Gastrocnemius medialis (tissue), 4 donors: ENCODE data around the gene MARCHF3.

Experiments used
- POLR2A ChIP-seq, 2 donors: fragments of 450-650 bp; IDR thresholded peaks; one replicate each; pipeline ENCODE4 v1.6.1; 2017; ENCODE audit warnings: antibody characterized with exemption in 2 of 2, mild to moderate bottlenecking in 2 of 2, moderate library complexity in 2 of 2
- TF ChIP-seq, protein P1 (sequence below), 5 experiments: fragments of 450-650 bp in 3 of 5; fragments of 200-600 bp in 2 of 5; sonication (generic) in 2 of 5; IDR thresholded peaks in 4 of 5; conservative IDR thresholded peaks in 1 of 5; 1 replicate in 4 of 5; 2 replicates in 1 of 5; pipeline ENCODE4 v1.5.1; 2016 to 2019; ENCODE audit warnings: antibody characterized with exemption in 5 of 5, mild to moderate bottlenecking in 3 of 5, moderate library complexity in 3 of 5

DNA sequence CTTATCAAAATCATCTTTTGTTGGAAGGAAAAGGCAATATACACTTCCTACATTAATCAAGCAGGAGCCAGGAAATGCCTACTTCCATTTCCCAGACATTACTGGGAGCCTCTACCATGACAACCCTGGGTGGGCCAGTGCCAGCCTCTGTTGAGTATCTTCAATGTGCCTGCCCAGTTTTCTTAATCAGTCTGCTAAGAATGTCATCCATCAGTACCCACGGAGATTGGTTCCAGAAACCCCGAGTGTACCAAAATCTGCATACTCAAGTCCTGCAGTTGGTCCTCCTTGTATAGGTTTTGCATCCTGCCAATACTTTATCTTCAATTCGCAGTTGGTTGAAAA is 82.4 kb downstream of the MARCHF3 start:
- TF ChIP-seq, protein P1, sequence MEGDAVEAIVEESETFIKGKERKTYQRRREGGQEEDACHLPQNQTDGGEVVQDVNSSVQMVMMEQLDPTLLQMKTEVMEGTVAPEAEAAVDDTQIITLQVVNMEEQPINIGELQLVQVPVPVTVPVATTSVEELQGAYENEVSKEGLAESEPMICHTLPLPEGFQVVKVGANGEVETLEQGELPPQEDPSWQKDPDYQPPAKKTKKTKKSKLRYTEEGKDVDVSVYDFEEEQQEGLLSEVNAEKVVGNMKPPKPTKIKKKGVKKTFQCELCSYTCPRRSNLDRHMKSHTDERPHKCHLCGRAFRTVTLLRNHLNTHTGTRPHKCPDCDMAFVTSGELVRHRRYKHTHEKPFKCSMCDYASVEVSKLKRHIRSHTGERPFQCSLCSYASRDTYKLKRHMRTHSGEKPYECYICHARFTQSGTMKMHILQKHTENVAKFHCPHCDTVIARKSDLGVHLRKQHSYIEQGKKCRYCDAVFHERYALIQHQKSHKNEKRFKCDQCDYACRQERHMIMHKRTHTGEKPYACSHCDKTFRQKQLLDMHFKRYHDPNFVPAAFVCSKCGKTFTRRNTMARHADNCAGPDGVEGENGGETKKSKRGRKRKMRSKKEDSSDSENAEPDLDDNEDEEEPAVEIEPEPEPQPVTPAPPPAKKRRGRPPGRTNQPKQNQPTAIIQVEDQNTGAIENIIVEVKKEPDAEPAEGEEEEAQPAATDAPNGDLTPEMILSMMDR (IDR thresholded peaks at IDR 0.05 in 4 of 5, conservative IDR thresholded peaks at IDR 0.05 in 1 of 5) = no peak
- no peak for TF ChIP-seq POLR2A (IDR thresholded peaks at IDR 0.05)
